ENCODE measurements around the gene GCSAM.
A peak's percentile ranks its signal among the peaks of the same experiment; 100 is the strongest.

GCSAM gene

DNA sequence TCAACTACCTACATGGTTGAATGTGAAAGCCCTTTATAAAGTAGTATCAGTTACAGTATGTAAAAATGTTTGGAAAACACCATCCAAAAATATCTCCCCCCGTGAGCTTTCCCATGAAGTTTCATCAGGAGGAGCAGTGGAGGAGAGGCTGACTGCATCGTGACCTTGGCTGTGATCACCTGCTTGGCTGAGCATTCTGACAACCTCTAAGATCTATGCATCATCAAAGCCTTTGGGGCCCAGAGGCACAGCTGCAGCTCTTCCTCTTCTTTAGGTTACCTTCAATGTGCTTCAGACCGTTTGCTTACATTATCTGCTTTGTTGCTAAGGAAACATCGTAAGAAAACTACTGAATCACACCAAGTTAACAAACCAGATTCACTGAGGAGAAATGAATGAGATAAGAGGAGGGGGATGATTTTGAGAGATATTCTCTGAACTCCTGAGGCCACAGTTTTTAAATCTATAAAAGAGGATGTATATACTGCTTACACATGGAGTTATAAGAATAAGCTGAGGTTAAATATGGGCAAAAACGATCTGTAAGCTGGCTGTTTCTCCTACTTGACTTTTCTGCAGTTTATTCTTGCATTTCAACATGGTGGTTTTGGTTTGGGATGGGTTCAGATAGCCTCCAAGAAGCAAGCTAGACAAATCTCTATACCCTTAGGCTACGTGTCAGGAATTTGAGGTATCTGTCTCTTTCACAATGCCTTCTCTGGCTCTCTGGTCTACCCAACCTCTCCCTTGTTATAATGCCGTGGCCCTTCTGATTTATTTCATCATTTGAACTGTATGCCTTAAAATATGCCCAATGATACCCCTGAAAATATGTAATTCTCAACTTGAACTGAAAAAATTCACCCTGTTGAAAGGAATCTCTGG, 4.0 kb downstream of the GCSAM start:
- DNase-seq: no peak

DNA sequence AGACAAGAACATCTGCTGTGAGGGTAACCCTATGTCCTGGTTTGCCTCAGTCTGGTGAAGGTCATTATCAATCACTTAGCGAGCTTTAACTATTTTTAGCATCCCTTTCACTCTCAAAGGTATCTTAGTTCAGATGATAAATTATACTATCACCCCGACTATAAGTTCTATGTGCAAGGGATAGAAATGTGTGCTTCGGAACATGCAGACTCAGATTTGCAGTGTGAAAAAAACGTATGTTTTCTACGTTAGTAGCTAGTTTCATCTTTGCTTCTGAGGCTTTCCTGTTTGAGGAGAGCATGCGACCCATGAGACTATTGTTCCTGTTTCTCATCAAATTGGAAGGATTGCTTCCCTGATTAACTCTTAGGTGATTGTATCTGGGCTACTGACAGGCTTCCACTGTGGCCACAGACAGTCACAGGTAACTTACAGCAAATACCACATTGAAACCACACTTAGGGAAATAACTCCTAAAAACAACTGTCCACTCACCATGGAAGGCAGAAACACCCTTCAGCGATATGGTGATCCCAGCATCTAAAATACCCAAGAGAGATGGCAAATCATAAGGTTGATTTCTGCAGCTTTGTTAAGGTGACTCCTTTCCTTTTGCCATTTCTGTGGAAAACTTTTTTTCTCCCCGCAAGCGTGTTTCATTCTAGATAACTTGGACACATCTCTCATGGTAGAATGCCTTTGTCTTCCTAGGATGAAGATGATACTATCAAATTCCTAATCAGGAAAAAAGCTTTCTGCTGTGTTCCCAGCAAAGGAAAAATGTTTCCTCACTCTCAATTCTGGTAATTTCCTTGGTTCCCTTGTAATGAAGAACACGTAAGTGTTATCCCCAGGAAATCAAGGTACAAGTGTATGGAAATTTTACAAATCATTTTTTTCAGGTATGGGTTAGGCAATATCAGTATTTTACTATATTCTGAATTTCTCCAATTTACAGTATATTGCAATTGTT, 5.2 kb downstream of the GCSAM start:
- no peak for DNase-seq

DNA sequence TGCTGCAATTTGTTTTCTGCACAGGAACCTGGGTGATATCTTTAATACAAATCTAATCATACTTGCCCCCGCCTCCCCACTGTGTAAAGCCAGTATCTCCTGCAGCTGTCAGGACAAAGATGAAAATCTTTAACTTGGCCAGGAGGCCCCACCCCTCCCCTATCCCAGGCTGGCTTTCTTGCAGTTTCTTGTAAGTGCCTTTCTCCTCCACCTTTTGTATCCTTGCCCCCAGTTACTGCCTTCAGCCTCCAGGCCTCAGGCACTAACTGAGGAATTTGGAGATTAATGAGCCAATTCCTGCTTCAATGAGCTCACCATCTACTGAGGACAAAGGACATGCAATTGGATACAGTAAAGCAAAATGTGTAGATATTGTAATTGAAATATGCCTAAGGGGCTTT, 6.5 kb downstream of the GCSAM start:
- DNase-seq: no peak

DNA sequence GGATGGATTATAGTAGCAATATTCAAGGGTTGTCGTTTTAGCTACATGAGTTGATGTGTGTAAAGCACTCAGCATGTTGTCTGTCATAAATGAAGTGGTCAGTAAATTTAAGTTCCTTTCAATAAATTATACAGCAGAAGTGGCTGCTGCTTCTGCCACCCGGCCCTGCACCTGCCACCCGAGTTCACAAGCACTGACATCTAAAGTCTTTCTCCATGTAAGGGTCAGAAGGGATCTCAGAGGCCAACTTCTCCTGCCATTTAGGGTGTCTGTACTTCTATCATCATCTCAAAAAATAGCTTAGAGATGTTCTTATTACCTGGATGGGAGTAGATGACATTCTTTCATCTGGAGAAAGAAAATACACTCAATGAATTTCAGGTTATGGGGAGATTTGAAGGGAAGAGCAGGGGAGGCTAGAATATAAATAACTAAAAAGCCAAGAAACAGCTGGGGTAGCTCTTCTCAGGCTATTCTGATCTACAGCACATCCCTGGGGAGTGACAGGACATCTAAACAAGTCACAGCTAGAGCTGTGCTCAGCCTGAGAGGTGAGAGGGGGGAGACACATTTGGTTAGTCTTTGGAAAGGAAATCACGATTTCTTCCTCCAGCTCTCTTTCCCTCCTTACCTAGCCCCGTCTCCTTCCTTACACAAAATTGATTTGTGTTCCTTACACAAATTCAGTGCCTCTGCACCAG, 8.0 kb downstream of the GCSAM start:
- DNase-seq: no peak

DNA sequence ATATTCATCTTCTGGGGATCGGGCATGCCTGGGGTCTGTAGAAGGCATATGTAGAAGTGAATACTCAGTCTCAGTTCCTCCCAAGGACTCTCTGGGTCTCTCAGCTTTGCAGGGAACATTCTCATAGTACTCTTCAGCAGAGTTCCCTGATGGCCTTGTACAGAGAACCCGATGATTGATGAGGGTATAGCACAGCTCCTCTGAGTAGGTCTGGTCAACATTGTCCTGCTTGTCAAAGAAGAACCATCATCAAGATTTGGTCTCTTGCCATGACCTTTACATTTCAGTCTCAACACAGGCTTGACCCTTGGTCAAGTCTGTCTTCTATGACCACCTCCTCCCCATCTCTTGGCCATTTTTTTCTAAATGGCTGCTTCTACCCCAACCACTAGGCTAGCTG, 9.5 kb downstream of the GCSAM start:
- no peak for DNase-seq

DNA sequence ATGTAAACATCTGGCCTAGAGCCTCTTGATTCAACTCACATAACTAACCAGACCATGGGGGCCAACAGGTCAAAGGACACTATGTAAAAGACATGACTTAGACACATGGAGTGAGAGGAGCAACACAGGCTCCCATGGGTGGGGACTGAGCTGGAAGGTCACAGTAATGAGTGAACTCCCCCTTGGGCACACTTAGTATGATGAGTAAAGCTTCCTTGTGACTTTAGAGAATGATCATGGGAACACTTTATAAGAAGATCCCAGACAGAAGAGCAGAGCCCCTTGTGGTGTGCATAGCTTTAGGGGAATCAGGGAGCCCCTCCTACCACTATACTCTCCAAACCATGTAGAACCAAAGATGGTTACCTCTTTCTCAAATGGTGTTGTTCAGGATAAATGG, 10.2 kb downstream of the GCSAM start:
- no peak for DNase-seq

DNA sequence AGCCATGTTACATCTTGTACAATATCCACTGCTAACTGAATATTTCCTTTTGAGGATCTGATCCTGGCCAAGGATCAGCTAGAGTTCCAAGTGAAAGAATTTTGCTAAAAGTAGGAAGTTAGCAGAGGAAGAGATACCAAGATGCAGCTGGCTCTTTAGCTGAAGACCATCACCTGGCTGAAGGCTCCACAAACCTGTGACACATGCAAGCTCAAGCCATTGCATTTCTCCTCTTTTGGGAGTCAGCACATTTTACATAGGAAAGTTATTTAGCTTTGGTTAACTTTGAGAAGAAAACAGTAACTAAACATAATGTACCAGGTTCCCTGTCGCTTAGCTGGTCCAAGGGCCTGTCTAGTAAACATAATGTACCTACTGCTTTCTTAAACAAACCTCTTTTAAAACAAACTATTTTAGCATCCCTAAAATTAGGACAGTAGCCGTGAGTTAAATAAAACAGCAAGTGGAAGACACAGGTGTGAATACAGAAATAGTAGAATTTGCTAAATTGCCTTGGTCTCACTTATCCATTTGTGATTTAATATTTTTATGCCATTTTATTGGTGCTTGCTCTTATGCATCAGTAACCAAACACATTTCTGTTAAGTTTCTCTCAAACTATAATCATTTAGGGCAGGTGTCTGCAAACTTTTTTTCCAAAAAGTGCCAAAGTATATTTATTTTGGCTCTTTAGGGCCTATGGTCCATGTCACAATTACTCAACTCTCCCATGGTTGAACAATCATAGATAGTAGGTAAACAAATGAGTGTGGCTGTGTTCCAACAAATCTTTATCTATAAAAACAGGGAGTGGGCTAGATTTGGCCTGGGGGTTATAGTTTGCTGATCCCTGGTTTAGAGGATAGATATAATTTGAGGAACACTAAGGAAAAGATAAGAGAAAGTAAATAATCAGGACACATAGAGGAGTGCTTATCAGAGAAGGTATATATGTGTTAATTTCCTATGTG, 11.2 kb downstream of the GCSAM start:
- no peak for DNase-seq

DNA sequence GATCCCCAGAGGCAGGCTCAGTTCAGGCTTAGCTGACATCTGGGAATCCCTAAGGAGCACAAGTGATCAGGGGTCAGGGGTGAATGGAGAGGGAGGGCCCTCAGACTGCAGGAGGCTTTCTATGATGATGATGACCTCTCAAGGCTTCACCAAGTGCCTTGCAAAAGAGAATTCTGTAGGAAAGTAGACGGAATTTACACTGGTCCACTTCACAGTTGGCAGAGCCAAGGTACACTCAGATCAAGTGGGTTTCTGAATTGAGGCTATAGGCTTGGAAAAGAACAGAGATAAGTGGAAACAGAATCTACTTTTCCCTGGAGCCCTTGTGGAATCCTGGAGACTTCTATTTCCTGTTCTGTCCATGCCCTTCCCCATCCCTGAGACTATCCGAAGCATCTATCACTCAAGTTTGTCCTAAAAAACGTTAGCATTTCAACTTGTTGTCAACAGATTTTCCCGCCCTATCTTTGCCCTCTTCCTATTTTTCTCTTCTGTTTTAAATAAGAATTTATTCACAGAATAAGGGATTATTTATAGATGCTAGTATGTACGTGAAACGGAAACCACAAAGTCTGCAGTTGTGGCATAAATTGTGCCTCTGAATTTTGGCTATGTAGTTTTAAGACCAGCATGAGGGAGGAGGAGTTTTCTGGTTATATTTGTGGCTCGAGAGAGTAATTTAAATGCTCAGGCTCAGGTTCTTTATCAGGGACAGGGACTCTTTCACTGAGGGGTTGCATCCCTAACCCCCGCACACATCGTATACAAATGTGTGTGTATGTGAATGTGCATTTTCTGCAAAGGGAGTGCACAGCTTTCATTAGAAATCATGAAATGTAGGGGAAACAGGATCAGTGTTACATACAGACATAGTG, 12.8 kb downstream of the GCSAM start:
- DNase-seq: no peak

DNA sequence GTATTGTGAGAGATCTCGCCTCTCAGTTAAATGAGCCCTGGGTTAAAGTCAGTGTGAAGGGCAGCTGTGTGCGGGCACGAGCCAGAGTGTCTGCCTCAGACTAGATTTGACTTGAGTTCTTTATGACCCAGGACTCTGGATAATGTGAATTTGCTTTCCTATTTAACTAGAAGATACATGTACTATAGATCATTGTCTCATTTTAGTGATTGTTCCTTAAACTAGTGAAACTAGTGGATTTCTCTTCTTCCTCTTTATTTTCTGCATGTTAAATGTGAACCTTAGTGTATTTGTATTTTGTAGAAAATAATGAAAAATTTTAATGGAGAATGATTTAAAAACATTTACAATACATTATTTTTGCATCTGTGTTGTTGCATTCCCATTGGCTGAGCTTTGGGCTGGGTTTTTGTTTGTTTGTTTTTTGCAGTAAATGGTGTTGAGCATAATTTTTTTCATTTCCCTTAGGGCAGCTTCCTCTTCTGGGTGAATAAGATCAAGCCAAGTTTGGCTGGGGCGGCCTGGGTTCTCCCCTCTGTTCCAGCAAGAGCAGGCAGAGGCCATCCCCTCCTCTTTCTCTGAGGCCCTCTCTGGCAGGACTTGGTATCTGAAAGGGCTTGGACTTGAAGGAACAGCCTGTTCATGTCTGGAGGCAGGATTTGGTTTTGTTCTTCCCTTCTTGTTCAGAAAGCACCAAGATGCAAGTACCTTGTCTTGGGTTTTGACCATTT, 15.0 kb downstream of the GCSAM start:
- peak in 1 of 2 donors; percentile 12 for DNase-seq

DNA sequence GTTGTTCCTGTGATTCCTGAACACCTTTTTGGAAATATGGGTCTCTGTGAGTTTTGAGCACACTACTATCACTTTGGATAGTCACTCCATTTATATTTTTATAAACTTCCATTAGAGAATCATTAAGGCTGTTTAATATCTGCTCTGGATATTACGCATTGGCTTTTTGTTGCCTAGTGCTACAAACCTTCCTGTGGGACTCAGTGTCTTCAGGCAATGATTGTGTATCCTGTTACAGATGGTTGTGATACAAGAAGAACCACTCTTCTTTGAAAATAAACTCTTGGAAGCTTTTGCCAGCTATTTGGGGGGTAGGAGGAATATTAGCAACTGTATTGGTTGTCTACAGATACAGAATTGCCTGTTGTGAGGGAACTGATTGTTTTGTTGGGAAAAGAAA, 15.6 kb downstream of the GCSAM start:
- DNase-seq: no peak

DNA sequence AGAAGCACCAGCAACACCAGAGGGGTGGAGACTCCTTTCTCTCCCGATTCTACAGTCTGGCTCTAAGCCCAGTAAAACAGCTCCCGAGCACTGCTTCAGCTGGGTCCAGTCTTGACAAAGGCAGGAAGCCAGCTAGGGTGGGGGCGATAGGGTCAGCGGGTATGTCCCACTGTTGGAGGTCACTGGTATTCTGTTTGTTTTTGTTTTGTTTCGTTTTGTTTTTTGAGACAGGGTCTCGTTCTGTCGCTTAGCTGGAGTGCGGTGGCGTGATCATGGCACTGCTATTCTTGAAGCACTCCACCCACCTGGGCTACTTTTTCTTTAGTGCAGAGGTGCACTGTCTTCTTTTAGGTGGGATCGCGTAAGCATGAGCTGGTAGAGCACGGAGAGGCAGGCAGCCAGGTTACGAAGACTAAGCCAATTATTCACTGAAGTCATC, 16.3 kb downstream of the GCSAM start:
- DNase-seq: no peak

DNA sequence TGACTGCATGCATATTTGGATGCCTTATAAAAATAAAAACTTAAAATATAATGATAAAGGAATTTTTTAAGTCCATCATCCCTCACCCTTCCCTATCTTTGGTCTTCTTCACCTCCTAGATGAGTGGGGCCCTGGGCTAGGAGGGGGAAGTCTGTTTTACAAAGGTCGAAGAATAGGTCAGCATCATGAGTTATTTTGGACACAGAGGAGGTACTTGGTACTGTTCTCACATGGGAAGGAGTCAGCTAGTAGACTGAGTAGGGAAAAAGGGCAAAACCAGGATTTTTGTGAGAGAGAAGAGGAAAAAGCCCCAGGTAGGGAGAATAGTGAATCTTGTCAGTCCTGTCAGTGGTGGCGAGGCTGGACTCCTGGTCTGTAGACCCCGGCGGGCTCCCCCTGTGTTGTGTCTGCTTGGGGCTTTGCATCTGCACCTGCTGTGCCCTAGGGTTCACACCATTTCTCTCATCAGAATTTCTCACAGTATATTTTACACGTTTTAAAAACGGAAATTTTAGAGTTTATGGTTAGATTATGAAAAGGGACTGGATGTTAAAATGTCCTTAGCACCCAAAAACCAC, 17.2 kb downstream of the GCSAM start:
- no peak for DNase-seq

DNA sequence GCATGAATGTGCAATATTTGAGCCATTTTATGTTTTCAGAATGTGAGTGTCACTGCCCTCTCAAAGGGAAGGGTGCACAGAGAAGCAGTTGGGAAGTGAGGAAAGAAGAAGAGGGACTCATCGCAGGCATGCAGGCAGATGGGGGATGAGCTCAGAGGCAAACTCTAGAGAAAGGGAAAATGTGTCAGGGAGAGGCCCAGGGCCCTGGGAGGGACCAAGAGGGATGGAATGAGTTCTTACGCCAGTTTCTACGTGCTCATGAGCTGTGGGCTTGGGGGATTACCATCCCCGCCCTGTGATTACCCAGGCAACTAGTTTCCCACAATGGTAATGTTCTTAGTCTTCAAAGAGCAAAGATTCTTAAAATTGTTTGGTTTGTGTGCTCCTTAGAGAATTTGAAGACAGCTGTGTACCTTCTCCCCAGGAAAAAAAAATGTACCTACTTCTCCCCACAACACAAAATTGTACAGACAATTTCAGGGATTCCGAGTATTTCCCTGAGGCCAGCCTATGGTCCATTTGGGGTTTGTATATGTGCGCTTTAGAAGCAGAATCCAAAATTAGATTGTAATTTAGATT, 17.8 kb downstream of the GCSAM start:
- no peak for DNase-seq

DNA sequence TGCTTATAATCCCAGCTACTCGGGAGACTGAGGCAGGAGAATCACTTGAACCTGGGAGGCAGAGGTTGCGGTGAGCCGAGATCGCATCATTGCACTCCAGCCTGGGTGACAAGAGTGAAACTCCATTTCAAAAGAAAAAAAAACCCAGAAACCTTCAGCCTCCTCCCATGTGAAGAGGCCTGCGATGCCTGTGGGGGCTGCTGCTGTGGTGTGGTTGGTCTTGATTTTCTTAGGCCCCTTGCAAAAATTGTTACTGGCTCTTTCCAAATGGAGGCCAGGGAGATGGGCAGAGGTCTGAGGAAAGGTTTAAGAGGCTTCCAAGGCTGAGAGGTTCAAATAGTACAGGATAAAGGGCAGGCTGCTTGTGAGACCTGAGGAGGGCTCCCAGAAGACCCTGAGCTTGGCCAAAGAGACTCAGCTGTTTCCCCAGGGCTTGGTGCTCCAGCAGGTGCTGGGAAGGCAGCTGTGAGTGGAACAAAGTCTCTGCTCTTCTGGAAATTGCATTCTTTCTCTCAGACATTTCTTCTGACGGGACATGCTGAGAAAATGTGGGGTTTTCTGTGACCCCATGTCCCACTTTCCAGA, 18.4 kb downstream of the GCSAM start:
- no peak for DNase-seq

DNA sequence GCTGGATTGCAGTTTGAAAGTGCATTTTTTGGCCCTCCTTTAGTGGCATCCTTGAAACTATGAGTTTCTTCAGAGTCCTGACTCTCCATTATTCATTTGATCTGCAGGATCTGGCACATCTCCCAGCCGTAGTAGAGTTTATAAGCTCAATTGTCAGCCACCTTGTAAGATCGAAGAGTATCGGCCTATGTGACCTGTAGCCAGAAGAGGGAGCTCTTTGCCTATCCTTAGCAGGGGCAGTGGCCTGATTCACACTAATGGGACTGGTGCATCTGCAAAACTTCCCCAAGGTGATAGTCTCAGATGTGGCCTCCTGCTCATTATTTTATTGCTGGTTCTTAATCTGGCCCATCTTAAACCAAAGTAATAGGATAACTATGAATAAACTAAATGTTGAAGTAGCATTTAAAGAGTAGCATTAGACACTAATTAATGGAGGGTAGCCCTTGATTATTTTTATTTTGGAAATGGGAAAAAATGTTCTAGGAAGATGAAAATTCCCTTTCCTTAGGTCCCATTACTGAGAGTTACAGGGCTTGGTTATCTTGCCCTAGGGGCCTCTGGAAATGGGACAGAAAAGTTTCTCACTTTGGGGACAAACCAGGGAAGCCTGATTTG, 21.2 kb downstream of the GCSAM start:
- DNase-seq: peak; percentile 25 to 50

DNA sequence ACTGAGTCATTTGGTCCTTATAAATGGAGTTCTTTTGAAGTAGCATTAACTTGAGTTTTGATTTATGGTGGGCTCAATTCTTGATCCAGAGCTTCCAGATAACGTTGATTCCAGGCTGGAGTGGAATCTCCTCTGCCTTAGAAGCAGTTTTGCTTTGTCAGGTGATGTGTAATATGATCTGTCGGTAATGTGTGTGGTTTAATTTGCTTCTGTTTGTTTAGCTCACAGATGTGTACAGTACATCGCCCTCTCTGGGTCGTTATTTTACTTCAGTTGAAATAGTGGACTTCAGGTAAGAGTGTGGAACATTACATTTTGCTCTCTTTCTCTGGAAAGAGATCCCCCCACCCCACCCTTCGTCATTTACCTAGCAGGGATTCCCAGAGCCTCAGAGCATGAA, 23.7 kb downstream of the GCSAM start:
- no peak for DNase-seq

DNA sequence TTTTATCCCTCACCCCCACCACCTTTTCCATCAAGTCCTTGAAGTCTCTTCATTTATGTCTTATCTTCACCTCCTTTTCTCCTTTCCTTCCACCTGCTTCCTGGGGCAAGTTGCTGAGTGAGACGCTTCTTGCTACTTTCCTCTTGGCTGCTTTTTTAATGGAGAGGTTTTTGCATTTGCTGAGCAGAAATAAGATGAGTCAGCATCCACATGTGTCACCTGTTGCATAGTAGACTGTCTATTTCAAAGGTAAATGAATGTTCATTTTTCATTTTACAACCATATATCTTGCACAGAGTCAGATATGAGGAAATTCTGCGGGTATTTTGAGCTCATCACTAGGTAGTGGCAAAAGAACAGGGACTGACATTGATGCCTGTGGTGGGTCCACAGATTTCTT, 28.3 kb downstream of the GCSAM start:
- DNase-seq: no peak

DNA sequence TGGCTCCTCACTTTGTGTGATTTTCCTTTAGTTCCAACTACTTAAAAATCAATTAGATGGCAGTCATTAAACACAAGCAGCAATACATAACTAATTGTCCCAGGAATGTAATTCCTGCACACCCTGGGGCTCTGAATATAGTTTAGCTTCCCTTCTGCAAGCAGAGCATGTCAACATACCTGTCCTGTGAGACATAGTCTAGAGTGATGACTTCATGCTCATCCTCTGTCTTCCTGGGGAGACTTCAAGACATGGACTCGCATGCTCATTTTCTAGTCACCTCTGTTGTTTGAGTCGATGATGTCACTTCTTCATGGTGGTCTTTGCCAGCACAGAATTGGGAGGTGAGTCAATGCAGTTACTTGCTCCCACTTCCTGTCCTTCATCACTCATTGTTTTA, 31.1 kb downstream of the GCSAM start:
- DNase-seq: no peak
